Cardiac fibroblast (primary cell): ENCODE results near the gene TREML1.
"Not testable (repeated sequence)": the region's sequence is repeated elsewhere in the genome, so short reads cannot be mapped to it uniquely, and the experiment has no call there.

Experiments used
- DNase-seq, 2 donors: peaks; one replicate each; pipeline versions ENCODE4 v3.0.0 to v3.0.0-alpha.2; 2010; ENCODE audit warnings: low read depth in 2 of 2
- H3K4me3 ChIP-seq, 2 donors: replicated peaks in 1 of 2; 1 replicate in 1 of 2; 2 replicates in 1 of 2; pipeline ENCODE4 v1.5.1; 2011; ENCODE audit warnings: low read depth in 2 of 2, low read length in 2 of 2, mild to moderate bottlenecking in 2 of 2, moderate library complexity in 1 of 2
- CTCF ChIP-seq: IDR thresholded peaks from one replicate; pipeline ENCODE4 v1.5.1; 2011; ENCODE audit warnings: low read depth, mild to moderate bottlenecking, low read length, inconsistent platforms

The TREML1 gene

DNA sequence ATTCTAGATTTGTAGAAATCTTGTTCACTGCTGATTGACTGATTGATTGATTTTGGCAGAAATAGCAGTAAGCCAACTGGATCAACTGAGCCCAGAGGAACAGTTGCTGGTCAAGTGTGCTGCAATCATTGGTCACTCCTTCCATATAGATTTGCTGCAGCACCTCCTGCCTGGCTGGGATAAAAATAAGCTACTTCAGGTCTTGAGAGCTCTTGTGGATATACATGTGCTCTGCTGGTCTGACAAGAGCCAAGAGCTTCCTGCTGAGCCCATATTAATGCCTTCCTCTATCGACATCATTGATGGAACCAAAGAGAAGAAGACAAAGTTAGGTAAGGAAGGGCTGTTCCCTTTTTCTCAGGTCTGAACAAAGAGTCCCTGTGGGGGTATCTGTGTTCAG lies 31.2 kb downstream of the TREML1 start:
- no peak overlapping the region for H3K4me3 ChIP-seq
- DNase-seq = no peak
- no peak for TF ChIP-seq CTCF

DNA sequence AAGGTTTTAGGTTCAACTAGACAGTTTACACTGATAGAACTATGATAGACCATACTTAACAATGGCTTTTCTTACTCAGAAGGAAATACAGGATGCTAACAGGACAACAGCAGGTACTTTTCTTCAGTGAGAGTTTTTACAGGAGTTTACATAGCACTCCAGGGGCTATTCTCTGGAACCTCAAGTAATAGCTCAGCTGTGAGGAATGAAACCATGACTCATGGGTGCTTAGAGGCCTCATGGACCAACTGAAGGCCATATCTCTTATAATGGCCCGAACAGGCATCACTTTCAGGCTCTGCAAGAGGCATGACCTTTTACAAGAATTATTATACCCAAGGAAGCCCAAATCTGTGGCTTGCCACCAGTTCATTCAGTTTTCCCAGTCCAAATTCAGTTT lies 31.8 kb downstream of the TREML1 start:
- H3K4me3 ChIP-seq = no peak overlapping the region
- peak in 1 of 2 donors; percentile 28 for DNase-seq
- TF ChIP-seq CTCF = no peak

GRCh38 chr6:41120058-41120457 lies 34.1 kb downstream of the TREML1 start:
- no peak overlapping the region for H3K4me3 ChIP-seq
- TF ChIP-seq CTCF = no peak
- DNase-seq = no peak

DNA sequence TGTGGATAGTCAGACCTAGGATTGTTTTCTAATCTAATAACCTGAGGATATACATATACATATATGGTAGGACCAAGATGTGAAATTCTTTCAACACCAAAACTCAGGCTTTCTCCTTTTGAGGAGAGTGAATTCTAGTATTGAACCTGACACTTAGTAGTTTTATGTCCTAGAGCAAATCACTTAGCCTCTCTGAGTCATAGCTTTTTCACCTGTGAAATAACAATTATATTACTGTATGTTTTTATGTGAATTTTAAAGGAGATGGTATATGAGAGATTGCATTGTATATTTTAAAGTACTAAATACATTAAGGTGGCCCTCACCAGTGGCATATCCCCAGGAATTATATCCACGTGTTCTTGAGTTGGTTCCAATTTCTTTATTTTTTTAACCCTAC lies 34.6 kb downstream of the TREML1 start:
- H3K4me3 ChIP-seq = no peak overlapping the region
- TF ChIP-seq CTCF = no peak
- no peak for DNase-seq

DNA sequence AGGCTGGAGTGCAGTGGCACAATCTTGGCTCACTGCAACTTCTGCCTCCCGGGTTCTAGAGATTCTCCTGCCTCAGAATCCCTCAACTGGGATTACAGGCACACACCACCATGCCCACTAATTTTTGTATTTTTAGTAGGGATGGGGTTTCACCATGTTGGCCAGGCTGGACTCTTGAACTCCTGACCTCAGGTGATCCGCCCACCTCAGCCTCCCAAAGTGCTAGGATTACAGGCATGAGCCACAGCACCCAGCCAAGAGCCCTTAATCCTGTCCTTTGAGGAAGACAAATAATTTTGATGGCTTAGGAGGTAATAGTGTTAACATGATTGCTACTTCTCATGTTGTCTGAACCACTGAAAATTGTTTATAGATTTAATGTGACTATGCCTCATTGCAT lies 39.1 kb downstream of the TREML1 start:
- not testable (repeated sequence) for H3K4me3 ChIP-seq, DNase-seq

- TF ChIP-seq CTCF = no peak
- DNase-seq = no peak
- H3K4me3 ChIP-seq = no peak overlapping the region
These were observed 43.1 kb downstream of the TREML1 start for GRCh38 chr6:41111017-41111416.

GRCh38 chr6:41103847-41104246 lies 50.3 kb downstream of the TREML1 start:
- no peak for TF ChIP-seq CTCF
- no peak overlapping the region for H3K4me3 ChIP-seq
- DNase-seq = no peak
